SH-SY5Y (cell line): ENCODE results near the gene BCL11A.

Experiments
- GATA2 ChIP-seq: IDR thresholded peaks from 2 replicates; pipeline ENCODE4 v1.6.1; 2011; ENCODE audit warnings: mild to moderate bottlenecking, low read depth, low read length
- GATA3 ChIP-seq: IDR thresholded peaks from 2 replicates; pipeline ENCODE4 v1.6.1; 2011; ENCODE audit warnings: low read depth, mild to moderate bottlenecking, low read length, moderate library complexity

DNA sequence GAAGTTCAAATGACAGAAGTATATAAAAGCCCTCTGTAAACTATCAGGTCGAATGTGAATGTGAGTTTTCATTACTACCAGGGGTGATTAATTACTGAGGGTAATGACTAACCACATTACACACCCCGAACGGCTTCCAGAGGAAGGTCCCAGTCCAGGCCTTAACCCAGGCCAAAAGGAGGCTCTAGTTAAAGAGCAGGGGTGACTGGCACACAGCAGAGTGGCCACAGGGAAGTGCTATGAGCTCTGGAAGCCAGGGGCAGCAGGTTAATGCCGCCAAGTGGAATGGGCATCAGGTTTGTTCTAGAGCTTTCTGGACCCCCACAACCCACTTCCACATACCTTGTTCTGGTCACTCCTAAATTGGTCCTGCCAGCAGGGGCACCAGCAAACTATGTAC lies 87.7 kb downstream of the BCL11A start:
- TF ChIP-seq GATA3: no peak
- TF ChIP-seq GATA2: no peak
